ENCODE results near the gene VOPP1.

The VOPP1 gene

GRCh38 chr7:55520426-55521140, 51.7 kb downstream of the VOPP1 start:
- H3K4me3 ChIP-seq (ENCODE audit: low read depth, low read length), result no peak overlapping the region
- TF ChIP-seq, protein P1, sequence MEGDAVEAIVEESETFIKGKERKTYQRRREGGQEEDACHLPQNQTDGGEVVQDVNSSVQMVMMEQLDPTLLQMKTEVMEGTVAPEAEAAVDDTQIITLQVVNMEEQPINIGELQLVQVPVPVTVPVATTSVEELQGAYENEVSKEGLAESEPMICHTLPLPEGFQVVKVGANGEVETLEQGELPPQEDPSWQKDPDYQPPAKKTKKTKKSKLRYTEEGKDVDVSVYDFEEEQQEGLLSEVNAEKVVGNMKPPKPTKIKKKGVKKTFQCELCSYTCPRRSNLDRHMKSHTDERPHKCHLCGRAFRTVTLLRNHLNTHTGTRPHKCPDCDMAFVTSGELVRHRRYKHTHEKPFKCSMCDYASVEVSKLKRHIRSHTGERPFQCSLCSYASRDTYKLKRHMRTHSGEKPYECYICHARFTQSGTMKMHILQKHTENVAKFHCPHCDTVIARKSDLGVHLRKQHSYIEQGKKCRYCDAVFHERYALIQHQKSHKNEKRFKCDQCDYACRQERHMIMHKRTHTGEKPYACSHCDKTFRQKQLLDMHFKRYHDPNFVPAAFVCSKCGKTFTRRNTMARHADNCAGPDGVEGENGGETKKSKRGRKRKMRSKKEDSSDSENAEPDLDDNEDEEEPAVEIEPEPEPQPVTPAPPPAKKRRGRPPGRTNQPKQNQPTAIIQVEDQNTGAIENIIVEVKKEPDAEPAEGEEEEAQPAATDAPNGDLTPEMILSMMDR (IDR thresholded peaks at IDR 0.05; ENCODE audit: low read depth, low read length), result no peak

GRCh38 chr7:55518836-55519235, 53.5 kb downstream of the VOPP1 start:
- TF ChIP-seq, protein P1 (IDR thresholded peaks at IDR 0.05; ENCODE audit: low read depth, low read length), result no peak
- H3K4me3 ChIP-seq (ENCODE audit: low read depth, low read length), result no peak overlapping the region

GRCh38 chr7:55517936-55518689, 54.2 kb downstream of the VOPP1 start:
- H3K4me3 ChIP-seq (ENCODE audit: low read depth, low read length), result no peak overlapping the region
- TF ChIP-seq, protein P1 (IDR thresholded peaks at IDR 0.05; ENCODE audit: low read depth, low read length), result no peak

DNA sequence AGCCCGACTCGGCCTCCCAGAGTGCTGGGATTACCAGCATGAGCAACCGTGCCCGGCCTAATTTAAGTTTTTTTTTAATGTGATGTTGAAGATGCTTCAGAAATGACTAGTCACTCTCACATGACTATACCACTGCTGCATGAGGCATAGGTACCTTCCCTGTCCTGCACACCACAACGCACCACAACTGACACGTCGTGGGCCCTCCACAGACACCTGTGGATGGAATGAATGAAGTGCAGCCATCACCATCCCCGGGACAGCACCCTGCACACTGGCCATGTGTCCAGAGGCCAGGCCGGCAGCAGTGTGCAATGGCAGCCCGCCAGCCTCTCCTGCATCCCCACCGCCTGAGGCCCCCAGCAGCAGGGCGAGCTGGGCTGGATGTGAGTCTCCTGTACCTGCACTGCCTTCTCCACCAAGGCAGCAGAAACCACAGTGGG, 55.1 kb downstream of the VOPP1 start:
- TF ChIP-seq, protein P1 (IDR thresholded peaks at IDR 0.05; ENCODE audit: low read depth, low read length), result no peak
- H3K4me3 ChIP-seq (ENCODE audit: low read depth, low read length), result no peak overlapping the region

- no peak overlapping the region for H3K4me3 ChIP-seq (ENCODE audit: low read depth, low read length)
- TF ChIP-seq, protein P1 (IDR thresholded peaks at IDR 0.05; ENCODE audit: low read depth, low read length), result no peak
These were observed 55.9 kb downstream of the VOPP1 start for GRCh38 chr7:55516409-55516808.

- TF ChIP-seq, protein P1 (IDR thresholded peaks at IDR 0.05; ENCODE audit: low read depth, low read length), result no peak
- no peak overlapping the region for H3K4me3 ChIP-seq (ENCODE audit: low read depth, low read length)
These were observed 56.6 kb downstream of the VOPP1 start for GRCh38 chr7:55515569-55516279.

All from WI38 (cell line).